Stimulated activated CD8-positive, alpha-beta memory T cell treated with anti-CD3 and anti-CD28 coated beads, Interleukin-12 subunit alpha, Interleukin-12 subunit beta, amount 100 ng/mL, for 1 hour (primary cell): ENCODE measurements around the gene ZRANB1.

Experiments
- DNase-seq: peaks from one replicate; pipeline ENCODE4 v3.0.0-alpha.2; 2020; ENCODE audit warnings: low read depth

ZRANB1 gene

DNA sequence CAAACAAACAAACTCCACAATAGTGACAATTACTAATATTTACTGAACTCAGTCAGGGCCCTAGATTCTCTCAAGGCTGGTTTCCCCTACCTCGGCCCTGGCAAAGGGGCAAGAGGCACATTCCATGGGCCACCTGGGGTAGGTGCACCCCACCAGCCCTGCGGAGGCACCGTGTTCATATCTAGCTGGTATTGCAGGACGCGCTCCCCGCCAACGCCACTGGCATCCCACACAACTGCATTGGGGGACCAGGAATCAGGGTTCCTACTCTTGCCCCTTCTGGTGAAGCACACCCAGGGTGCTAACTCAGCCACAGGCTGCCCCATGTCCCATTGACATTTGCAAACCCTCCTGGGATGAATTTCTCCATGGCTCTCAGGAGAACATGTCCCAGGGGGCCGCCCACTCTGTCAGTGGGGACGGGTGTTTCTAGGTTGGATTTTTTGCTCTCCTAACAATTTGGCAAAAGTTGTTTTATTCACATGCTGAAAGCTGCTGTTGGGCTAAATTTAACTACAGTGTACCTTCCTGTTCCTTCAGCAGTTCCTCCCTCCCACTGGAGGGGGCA, 76.7 kb downstream of the ZRANB1 start:
- no peak for DNase-seq

DNA sequence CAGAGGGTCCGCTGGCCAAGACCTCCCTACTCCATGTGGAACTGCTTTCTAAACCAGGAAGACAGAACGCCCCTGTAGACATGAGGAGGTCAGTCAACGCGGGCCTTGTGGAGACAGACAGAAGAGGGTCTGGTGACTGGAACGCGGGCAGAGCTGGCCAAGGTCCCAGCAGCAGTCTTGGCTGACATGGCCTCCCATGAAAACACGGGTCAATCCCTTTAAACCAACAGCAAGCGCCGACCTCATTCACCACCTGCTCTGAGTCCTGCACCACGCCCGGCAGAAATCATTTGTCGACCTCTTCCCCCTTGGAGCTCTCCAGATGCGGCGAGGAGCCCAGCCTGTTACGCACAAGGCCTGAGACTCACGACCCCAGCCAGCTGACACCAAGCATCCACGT, 78.5 kb downstream of the ZRANB1 start:
- no peak for DNase-seq

DNA sequence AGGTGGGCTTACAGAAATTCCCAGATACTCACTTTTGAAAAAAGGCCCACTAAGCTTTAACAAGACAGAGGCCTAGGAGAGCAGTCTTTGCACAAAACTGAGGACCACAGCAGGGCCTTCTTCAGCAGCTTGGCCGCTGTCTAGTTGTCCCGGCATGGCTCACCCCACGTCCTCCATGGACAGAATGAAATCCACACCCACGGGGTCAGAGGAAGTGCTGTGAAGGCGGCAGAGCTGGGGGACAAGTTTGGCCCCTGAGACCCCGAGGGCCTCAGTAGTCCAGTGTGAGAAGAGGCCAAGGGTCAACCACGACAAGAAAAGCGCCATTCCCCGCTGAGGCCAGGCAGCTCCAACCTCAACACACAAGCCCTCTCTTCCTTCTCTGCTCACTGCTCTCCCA, 78.9 kb downstream of the ZRANB1 start:
- no peak for DNase-seq

DNA sequence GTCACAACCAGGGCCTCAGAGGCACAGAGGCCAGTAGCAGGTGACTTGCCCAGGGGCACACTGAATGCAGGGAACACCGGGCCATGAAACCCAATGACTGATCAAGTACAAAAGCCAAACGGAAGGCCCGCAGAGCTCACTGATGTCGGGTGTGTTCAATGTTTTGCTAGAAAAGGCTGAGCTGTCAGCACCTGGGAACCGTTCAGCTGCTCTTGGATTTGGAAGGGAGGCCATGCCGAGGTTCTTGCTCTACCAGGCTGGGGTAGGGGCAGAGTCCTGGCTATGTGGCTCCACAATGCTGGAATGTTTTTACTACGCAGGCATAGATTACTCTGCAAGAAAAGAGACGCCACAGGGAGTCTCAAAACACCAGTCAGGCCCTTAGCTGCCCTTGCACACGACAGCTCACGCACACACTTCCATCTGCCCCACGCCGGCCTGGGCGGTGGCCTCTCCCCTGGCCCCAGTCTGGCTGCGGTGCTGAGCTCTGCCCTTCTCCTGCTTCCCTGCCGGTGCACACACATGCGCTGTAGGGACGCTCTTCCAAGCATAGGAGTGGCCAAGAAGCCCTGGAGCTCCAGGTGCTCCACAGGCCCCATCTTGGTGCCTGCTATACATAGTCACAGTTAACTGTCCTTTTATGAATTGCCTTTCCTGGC, 79.9 kb downstream of the ZRANB1 start:
- no peak for DNase-seq

DNA sequence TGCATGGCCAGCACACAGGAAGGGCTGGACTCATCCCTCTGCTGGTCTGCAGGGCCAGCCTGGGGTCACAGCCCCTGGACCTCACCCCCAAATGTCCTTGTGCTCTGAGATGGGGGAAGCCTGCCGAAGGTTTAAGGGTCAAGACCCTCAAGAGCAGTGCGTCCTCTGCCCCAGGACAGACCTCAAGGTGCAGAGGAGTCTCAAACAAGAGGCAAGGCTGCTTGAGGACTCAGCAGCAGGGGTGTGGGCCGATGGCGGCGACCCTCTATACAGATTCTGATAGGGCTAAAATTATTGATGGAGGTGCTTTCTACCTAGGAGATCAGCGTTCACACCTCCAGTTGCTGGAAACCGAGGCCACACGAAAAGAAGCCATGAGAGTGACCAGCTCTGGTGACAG, 80.7 kb downstream of the ZRANB1 start:
- no peak for DNase-seq

DNA sequence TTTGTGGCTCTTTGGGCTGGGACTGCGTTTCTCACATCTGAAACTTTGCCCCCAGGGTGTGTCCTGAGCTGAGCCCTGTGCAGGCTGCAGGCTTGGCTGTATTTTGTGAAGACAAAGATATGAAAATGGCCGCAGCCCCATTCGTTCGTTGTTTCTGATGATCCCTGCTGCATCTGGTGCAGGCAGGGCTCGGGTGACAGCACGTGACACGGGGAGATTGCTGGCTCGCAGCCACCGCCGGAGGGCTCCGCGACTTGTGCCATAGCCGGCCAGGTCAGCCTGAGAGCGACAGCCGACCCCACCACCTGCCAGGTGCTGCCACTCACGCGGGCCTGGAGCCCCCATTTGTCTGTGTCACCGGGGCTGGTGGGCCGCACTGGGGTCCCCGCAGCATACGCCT, 81.3 kb downstream of the ZRANB1 start:
- no peak for DNase-seq

DNA sequence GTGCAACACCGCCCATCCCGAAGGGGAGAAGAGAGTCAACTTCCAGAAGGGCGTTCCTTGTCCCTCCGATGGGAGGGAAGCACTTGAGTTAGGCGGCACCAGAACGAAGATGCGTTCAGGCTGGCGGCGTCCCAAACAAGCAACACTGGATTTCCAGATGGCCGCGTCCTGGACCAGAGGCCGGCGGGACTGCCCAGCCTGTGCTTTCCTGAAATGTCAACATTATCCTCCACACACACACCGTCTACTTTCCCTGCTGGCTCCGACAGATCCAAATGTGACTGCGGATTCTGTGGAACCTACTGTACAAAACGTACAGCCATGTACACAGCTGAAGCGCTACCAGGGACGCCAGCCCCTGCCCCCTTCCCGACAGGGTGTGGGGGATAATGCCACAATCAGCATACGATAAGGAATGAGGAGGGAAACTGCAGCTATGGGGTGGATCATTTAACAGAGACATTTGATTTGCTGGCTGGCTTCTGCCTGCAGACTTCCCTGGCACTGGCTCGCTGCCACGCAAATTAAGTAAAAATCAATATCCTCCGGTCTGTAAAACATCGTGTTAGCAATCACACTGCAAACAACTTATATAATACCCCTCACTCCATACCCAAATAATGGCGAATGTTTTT, 82.1 kb downstream of the ZRANB1 start:
- no peak for DNase-seq

DNA sequence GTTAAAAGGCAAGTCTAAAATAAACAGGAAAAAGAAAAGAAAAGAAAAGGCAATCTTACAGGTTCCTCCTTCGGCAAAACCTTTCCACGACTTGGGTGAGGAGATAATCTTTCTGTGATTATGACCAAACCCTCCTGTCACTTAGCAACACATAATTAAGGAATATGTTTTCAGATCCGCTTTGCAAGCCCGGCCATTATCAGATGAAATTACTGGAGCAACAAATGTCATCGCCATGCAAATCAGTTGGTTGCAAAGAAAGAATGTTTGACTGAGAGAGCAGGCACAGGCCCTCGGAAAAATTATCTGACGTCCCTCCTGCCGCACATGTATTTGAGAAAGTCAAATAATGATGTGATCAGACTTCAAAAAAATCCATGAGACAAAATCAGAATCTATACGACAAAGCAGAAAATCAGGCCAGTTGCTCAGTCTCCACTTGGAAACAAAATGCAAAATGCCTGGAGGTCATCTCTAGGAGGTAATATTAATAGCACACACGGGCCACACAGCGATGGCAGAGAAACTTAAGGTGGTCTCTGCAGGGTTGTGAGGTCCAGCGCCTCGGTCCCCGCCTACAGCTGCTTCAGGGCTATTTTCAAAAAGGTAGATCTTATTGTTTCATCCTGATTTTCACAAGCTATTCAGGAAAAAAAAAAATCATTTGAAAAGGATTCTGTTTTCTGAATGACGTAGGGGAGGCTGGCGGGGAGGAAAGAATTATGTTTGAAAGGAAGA, 82.7 kb downstream of the ZRANB1 start:
- DNase-seq, result no peak

DNA sequence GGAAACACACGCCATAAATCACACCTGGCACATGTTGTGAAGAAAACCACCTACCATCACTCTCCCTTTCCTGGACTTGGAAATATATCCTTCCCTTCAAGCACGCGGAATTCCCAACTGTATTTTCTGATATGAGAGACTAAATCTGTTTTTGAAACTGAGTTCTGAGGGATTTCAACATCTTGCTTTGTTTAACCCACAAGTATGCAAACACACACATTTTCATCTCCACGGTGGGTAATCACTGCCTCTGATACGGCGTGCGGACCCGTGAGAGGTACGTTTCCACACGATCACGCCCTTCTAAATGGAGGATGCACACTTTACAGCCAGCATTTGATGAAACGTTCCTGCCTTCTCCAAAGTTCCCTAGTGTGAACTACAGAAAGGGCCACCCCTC, 83.4 kb downstream of the ZRANB1 start:
- DNase-seq, result no peak

DNA sequence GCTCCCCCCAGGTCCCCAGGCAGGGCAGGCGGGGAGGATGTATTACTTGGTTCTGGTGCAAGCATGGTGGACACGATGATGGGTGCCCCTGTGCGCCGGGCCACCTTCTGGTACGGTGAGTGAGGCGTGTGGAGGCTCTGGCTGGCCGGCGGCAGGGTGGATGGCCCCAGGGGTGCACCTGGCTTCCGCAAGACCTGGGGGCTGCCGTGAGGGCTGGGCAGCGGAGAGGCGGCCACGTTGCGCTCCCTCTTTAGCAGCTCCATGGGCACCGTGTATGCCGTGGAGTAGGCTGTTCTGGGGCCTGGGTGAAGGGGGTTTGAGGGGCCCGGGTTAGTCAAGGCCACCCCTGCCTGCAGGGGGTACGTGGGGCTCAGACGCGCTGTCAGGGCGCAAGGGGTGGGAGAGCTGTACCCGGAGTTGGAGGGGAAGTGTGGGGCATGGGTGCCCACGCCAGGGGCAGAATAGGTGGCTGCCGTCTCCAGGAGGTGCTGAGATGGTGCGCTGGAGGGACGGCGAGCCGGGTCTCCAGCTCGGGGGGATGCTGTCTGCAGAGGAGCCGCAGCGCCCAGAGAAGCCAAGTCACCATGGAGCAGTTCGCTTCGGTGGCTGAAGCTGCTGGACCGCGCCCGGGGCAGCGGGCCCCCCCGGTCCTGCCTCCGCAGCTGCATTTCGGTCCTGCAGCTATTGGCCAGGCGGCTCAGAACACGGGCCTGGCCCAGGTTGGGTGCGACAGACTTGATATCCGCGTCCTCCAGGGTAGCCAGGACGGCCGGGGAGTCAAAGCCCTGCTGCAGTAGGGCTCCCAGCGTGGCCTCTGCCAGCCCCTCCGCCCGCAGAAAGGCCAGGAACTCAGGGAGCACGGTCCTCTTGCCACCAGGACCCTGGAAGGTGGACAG, 84.4 kb downstream of the ZRANB1 start:
- DNase-seq, result no peak

DNA sequence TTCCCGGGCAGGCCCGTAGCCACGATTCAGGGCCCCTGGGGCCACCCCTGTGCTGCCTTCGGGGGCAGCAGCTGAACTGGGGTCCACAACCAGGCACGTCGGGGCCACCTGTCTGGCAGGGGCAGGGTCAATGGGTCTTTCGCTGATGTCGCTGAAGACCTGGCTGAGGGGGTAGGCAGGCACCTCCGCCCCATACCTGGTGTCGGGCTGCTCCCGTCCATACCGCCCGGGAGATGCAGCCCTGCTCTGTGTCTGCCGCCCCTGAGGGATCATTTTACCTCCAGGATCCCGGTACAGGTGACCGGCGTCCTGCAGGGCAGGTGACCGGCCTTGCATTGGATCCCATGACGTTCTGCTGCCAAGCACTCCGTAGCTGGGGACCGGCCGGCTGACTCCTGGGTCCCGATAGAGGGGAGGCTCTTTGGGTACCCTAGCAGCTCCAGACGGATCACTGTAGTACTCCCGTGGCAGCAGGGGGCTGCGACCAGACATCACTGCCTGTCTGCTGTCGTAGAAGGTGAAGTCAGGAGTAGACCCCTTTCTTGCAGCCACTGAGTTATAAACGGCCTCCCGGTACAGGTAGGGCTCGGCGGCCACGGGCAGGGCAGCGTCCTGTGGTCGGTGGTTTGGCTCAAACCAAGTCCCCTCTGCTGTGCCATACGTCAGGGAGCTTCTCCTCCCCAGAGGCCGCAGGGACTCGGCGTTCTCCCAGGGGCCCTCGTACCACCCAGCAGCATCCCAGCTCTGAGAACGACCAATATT, 85.2 kb downstream of the ZRANB1 start:
- DNase-seq, result no peak

DNA sequence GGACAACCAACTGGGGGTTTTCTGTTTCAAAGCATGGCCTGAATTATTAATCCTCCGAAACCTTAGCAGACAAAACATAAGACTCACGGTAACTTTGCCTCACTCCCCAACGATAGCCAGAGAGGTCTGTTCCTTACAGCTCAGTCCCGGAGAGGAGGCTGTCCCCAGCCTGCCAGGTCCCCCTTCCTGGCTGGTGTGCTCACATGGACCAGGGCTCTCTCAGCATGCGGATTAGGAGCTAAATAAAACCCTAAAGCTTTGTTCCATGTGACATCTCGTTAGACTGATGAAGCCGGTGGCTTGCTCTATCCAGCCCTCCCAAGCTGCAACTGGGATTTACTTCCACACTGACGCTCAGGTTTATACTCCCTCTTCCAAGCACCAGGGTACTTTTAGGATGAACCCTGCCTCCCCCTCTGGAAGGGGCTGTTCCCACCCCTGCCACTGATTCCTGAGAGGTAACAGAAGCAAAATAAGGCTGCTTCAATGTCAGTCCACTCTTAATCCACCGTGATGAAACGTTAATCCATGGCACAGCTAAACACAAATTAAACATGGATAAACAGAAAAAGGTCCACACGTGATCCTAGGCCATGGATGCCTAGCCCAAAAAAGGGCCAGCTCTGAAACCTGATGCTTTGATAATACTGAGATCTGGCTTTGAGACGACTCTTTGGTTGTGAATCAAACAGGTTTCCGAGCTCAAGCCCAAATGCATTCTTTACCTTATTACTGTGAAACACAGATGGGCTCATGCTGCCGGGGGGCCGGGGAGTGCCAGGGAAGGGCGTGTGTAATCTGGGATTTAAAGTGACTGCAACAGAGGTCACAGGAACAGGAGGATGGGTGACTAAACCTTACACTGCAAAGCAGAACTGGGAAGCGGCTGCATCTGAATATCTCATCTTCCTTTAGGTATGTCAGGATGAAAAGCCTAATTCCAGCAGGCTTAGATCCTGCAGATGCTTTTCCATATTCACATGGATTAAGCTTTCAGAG, 86.2 kb downstream of the ZRANB1 start:
- DNase-seq, result no peak

DNA sequence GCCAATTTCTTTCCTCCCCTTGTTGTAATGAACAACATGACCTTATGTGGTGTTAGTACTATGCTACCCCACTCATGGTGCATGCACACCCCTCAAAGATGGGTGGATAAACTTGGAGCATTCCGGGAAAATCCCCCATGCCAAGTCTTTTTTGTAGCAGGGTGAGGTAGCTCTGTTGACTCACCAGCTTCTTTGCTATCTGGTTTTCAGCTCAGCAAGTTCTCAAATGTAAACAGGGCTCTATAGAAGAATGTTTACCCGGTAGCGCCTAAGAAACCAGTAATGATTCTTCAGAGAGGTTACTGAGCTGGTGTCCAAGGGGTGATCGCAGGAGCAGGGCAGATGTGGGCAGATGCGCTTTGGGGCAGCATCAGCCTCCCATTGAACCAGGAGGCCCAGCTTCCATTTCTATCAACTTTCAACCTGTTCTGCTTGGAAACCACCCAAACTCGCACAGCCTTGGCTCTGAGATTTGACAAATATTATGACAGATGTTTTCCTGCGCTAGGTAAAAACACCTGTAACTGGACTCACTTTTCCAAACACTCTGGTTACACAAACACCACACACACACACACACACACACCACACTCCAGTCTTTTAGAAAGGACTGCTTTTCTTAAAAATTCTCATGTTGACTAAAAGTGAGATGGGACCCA, 87.8 kb downstream of the ZRANB1 start:
- no peak for DNase-seq

DNA sequence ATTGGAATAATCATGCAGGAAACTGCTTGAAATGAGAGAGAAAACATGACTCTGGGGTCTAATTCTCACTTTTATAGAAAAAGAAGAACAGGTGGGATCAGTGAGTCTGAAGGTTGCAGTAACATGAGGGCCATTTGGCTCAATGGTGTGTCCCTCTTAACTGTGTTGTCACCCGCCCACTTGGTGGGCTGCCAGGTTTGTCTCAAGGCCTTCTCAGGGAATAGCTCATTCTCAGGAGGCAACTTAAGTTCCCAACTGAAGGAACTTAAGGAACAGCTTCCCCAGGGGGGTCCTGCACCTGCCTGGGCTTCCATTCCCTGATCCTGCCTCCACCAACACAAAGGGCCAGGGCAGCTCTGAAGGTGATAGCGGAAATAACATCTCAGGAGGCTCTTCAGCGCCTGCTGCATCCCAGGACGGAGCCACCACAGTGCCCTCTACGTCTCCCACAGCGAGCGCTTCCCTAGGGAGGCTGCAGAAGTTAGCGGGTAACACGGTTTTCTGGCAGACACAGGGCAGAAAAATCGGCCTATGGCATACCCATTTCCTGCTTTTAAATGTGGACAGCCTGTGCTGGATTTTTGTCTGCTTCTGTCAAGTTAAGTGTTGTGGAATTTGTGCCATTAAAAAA, 88.8 kb downstream of the ZRANB1 start:
- DNase-seq, result no peak

DNA sequence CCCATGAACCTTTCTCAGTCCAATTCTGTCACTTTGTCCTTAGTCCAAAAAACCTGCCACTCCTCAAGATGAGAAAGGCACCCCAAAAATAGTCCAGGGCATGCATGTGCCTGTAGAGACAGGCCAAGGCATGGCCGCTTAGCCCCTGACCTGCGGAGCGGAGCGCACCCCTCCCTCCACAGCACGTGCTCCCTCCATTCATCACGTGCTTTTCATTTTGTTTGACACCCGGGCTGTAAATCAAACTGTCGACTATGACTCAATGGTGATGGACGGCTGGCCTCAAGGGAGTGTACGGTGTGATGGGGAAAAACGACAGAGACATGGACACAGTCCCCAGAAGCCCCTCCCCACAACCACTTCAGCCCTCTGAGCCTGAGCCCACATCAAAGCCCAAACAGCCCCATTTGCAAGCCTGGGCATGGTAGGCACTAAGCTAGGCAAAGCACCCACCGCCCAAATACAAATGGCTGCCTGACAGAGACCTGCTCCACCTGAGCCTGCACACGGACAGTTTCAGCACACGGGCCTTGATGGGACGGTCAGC, 90.6 kb downstream of the ZRANB1 start:
- no peak for DNase-seq

DNA sequence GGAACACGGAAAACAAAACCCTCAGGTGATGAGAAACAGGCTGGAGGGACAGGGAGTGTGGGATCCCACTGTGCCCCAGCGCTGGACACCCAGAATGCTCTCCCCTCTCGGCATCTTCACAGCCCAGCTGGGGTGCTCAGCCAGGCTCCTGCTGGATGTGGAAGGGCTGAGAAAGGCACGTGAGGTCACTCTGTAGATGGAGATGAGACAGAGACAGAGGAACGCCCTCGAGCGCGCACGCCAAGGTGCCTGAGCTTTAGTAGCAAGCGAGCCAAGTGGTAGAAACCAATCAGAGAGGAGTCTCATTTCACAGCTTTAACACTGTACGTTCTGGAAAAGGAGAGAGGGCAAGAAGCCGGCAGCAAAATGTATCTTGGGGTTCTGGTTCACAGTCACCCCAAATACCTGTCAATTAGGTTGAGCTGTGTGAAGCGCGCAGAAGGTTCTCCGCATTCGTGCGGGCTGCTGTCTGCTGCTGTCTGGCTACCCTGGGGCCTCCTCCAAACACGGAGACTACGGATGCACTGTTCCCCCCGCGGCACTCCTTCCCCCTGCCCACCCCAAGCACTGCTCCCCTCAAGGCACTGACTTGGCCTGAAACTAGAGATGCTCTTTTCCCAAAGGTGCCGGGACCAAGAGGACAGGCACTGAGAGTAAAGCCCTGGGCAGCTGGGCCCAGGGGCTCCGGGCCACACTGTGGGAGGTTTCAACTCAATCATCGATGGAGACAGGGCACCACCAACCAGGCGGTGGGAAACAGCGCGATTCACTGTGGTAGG, 91.4 kb downstream of the ZRANB1 start:
- DNase-seq, result no peak

DNA sequence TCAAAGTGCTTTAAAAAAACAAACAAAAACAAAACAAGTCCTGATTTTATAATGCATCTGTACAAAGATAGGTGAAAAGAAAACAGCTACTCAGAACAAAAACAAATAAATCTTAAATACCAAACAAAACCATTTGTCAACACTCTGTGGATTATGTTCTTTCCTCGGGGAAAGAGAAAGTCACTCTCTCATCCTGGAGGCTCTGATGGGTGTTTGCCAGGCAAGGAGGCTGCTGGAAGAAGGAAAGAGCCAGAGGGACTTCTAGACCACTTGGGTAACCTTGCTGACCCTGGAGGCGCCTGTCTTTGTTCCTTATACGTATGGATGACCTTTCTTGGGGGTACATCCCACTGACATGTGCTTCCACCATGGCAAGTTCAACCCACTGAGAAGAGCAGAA, 92.8 kb downstream of the ZRANB1 start:
- no peak for DNase-seq

DNA sequence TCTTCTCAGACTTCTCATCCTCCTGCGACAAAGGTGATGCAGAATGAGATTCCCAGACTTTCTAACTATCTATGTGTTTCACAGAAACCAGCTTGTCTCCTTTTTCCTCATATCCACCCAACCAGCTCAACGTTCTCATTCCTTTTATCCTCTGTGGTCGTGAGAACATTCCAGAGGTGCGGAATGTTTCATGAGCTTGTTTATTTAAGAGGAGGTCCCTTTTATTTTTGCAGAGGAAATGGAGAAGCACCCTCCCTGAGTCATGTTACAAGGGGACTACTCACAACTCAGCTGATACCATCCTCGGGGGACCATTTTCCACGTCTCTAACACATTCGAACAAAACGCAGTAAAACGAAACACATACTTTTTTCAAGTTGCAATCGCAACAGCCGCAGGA, 93.2 kb downstream of the ZRANB1 start:
- no peak for DNase-seq
